ENCODE measurements around the gene HMGB1.

DNA sequence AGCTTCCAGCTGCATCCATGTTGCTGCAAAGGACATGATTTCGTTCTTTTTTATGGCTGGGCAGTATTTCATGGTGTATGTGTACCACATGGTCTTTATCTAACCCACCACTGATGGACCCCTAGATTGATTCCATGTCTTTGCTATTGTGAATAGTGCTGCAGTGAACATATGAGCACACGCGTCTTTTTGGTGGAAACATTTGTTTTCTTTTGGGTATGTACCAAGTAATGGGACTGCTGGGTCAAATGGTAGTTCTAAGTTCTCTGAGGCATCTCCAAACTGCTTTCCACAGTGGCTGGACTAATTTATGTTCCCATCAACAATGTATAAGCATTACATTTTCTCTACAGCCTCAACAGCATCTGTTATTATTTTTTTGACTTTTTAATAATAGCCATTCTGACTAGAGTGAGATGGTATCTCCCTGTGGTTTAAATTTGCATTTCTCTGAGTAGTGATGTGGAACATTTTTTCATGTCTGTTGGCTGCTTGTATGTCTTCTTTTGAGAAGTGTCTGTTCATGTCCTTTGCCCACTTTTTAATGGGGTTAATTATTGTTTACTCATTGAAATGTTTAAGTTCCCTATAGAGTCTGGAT, 50.2 kb downstream of the HMGB1 start:
- TF ChIP-seq, protein P1, sequence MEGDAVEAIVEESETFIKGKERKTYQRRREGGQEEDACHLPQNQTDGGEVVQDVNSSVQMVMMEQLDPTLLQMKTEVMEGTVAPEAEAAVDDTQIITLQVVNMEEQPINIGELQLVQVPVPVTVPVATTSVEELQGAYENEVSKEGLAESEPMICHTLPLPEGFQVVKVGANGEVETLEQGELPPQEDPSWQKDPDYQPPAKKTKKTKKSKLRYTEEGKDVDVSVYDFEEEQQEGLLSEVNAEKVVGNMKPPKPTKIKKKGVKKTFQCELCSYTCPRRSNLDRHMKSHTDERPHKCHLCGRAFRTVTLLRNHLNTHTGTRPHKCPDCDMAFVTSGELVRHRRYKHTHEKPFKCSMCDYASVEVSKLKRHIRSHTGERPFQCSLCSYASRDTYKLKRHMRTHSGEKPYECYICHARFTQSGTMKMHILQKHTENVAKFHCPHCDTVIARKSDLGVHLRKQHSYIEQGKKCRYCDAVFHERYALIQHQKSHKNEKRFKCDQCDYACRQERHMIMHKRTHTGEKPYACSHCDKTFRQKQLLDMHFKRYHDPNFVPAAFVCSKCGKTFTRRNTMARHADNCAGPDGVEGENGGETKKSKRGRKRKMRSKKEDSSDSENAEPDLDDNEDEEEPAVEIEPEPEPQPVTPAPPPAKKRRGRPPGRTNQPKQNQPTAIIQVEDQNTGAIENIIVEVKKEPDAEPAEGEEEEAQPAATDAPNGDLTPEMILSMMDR (IDR thresholded peaks at IDR 0.05), result no peak
- no peak for TF ChIP-seq POLR2AphosphoS5 (IDR thresholded peaks at IDR 0.05)
